ENCODE data around the gene SLC47A2. TPM values are rescaled to one million over a fixed set of nuclear protein-coding genes. Genes with fewer than 3 reads are reported as not detected.

Gene SLC47A2
- total RNA-seq, 1 donor from 2014 or later: 0.24 TPM

DNA sequence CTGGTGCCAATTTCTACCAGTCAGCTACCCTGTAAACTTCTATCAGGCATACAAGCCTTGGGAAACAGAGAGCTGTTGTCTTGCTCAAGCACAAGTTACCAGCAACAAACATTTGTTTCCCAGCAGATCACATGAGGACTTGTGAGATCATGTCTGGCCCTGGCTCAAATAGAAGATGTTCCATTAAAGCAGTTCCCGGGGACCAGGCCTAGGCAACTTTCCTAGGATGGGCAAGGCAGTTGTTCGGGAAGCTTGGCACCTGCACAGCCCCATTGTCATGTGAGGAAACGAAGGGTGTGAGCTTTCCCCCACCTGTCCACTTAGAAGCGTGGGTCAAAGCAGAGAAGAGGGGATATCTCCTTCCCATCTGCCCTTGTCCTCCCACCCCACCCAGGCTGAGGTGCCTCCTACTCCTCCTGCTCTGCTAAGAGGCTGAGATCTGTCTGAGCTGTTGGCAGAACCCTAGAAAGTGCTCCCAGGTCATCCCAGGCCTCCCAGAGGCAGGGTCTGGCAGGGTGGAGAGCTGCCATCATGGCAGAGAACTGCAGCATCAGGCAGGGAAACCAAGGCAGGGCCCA, 11.2 kb upstream of the SLC47A2 start:
- DNase-seq (ENCODE audit: extremely low spot score, unreplicated experiment): no peak
- TF ChIP-seq, protein P1, sequence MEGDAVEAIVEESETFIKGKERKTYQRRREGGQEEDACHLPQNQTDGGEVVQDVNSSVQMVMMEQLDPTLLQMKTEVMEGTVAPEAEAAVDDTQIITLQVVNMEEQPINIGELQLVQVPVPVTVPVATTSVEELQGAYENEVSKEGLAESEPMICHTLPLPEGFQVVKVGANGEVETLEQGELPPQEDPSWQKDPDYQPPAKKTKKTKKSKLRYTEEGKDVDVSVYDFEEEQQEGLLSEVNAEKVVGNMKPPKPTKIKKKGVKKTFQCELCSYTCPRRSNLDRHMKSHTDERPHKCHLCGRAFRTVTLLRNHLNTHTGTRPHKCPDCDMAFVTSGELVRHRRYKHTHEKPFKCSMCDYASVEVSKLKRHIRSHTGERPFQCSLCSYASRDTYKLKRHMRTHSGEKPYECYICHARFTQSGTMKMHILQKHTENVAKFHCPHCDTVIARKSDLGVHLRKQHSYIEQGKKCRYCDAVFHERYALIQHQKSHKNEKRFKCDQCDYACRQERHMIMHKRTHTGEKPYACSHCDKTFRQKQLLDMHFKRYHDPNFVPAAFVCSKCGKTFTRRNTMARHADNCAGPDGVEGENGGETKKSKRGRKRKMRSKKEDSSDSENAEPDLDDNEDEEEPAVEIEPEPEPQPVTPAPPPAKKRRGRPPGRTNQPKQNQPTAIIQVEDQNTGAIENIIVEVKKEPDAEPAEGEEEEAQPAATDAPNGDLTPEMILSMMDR (IDR thresholded peaks at IDR 0.05): no peak
- no peaks in the 10 kb centered on the region for H3K9me3 Mint-ChIP-seq (ENCODE audit: unreplicated experiment)
- no peak overlapping the region for H3K4me3 Mint-ChIP-seq (ENCODE audit: unreplicated experiment)
- H3K36me3 Mint-ChIP-seq (ENCODE audit: unreplicated experiment): no peaks in the 10 kb centered on the region
- H3K27ac Mint-ChIP-seq (ENCODE audit: unreplicated experiment): peak overlapping the region; percentile 93
- H3K4me1 Mint-ChIP-seq (ENCODE audit: unreplicated experiment): peaks cover 53% of the 10 kb centered on the region
- H3K27me3 Mint-ChIP-seq (ENCODE audit: unreplicated experiment): peaks cover 1% of the 10 kb centered on the region

DNA sequence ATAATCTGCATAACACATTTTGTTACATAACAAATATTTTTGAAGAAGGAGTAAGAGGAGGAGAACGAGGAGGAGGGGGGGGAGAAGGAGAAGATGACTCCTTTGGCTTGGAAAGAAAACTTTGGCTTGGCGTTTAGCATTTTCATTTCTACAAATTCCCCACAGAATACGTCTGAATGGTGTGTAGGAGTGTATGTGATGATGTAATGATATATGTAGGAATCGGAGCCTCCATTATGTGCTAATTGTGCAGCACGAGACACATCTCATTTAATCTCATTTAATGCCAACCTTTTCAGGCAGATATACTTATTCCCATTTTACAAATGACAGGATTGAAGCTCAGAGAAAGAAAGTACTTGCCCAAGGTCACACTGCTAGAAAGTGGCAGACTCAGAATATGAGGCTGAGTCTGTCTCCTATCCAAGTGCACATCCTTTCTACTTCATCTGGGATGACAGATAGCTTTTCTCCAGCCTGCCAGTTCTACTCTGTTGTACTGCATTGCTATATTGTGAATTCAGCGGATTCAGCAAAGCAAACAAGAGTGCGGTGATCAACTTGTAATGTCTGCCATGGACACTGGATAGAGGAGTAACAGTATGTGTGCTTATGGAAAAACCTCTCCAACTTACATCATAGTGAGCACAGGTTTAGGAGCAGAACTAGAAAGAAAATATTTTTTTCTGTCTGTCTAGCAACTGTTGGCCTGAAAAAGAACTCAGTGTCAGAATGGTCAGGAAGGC, 10.4 kb upstream of the SLC47A2 start:
- Mint-ChIP-seq H3K4me3 (ENCODE audit: unreplicated experiment) (no peak overlapping the region), H3K27ac (ENCODE audit: unreplicated experiment) (peak overlapping the region; percentile 93), H3K27me3 (ENCODE audit: unreplicated experiment) (no peaks in the 10 kb centered on the region), H3K4me1 (ENCODE audit: unreplicated experiment) (peaks cover 53% of the 10 kb centered on the region), H3K36me3 (ENCODE audit: unreplicated experiment) (no peaks in the 10 kb centered on the region), H3K9me3 (ENCODE audit: unreplicated experiment) (no peaks in the 10 kb centered on the region)
- no peak for DNase-seq (ENCODE audit: extremely low spot score, unreplicated experiment)
- TF ChIP-seq, protein P1 (IDR thresholded peaks at IDR 0.05): no peak

DNA sequence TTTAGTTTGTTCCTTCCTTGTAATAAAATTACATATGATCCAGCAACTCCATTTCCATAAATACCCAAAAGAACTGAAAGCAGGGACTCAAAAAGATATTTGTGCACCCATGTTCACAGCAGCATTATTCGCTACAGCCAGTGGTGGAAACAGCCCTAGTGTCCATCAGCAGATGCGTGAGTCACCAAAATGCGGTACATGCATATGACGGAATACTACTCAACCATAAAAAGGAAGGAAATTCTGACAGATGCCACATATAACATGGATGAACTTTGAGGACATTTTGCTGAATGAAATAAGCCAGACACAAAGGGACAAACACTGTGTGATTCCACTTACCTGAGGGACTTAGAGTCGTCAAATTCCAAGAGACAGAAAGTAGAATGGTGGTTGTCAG, 9.1 kb upstream of the SLC47A2 start:
- Mint-ChIP-seq H3K27me3 (ENCODE audit: unreplicated experiment) (no peaks in the 10 kb centered on the region), H3K9me3 (ENCODE audit: unreplicated experiment) (no peaks in the 10 kb centered on the region), H3K27ac (ENCODE audit: unreplicated experiment) (no peak overlapping the region), H3K4me3 (ENCODE audit: unreplicated experiment) (no peak overlapping the region), H3K4me1 (ENCODE audit: unreplicated experiment) (peaks cover 52% of the 10 kb centered on the region), H3K36me3 (ENCODE audit: unreplicated experiment) (no peaks in the 10 kb centered on the region)
- TF ChIP-seq, protein P1 (IDR thresholded peaks at IDR 0.05): no peak
- DNase-seq (ENCODE audit: extremely low spot score, unreplicated experiment): no peak

DNA sequence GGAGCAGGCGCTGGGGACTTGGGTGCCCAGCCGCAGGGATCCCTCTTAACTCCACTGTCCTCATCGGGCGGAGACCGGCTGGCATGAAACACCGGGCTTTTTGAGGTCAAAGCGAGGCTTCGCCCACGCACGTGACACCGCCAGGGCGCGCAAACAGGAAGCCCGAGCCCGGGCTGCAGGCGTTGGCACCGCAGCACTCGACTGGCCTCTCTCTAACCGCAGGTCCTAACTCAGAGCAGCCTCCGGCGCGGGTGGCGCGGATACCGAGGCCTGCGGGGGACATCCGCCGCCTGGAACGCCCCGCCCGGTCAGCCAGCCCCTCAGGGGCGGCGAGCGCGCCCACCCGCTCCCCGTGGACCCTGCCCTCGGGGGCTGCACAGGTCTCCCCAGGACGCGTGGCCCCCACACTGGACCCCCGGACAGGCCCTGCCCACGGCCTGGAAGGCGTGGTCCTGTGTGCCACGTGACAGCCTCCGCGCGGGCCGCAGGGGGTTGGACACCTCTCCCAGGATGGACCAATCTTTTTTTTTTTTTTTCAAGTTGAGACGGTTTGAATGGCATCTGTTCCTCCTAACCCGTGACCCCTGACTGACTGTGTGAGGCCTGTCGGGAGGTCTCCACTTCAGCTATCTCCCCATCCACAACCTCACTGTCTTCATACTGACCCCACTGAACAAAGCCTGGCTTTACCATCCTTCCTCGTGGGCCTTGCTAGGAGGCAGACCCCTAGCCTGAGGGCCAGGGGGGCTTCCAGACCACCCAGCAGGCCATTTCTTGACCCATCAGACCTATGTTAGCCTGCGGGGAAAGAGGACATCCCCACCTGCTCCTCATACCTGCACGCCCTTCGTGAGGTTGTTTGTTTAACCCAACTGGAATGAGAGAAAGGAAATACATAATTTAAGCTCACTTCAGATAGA, 8.4 kb upstream of the SLC47A2 start:
- TF ChIP-seq, protein P1 (IDR thresholded peaks at IDR 0.05): no peak
- peak; percentile 82 for DNase-seq (ENCODE audit: extremely low spot score, unreplicated experiment)
- no peaks in the 10 kb centered on the region for H3K36me3 Mint-ChIP-seq (ENCODE audit: unreplicated experiment)
- no peaks in the 10 kb centered on the region for H3K27me3 Mint-ChIP-seq (ENCODE audit: unreplicated experiment)
- no peak overlapping the region for H3K27ac Mint-ChIP-seq (ENCODE audit: unreplicated experiment)
- H3K4me1 Mint-ChIP-seq (ENCODE audit: unreplicated experiment): peaks cover 59% of the 10 kb centered on the region
- H3K4me3 Mint-ChIP-seq (ENCODE audit: unreplicated experiment): no peak overlapping the region
- H3K9me3 Mint-ChIP-seq (ENCODE audit: unreplicated experiment): no peaks in the 10 kb centered on the region
